MM.1S (cell line): Measurements from ENCODE around the gene COX17.
A peak's percentile ranks its signal among the peaks of the same experiment; 100 is the strongest.

Source experiments
- DNase-seq: peaks from one replicate; pipeline ENCODE4 v3.0.0-alpha.2; 2015
- H2AFZ ChIP-seq: fragments of 300-600 bp; sonication (generic); 2 replicates; pipeline ENCODE4 v1.6.0; 2016; ENCODE audit warnings: antibody characterized with exemption, low read length
- H3F3A ChIP-seq: fragments of 300-600 bp; sonication (generic); 2 replicates; pipeline ENCODE4 v1.6.1; 2016; ENCODE audit warnings: mild to moderate bottlenecking, antibody characterized with exemption, low read length, moderate library complexity, mixed read lengths; ENCODE audit not compliant: insufficient read depth
- H3K27ac ChIP-seq: fragments of 300-600 bp; sonication (generic); 2 replicates; pipeline ENCODE4 v1.5.1; 2016; ENCODE audit warnings: mild to moderate bottlenecking, low read length
- H3K27me3 ChIP-seq: fragments of 300-600 bp; sonication (generic); replicated peaks from 2 replicates; pipeline ENCODE4 v1.6.0; 2016; ENCODE audit warnings: low read length; ENCODE audit not compliant: insufficient read depth
- H3K36me3 ChIP-seq: fragments of 300-600 bp; sonication (generic); replicated peaks from 2 replicates; pipeline ENCODE4 v1.6.1; 2016; ENCODE audit warnings: mild to moderate bottlenecking, low read length, mixed read lengths; ENCODE audit not compliant: insufficient read depth
- H3K4me1 ChIP-seq: fragments of 300-600 bp; sonication (generic); 2 replicates; pipeline ENCODE4 v1.6.1; 2016; ENCODE audit warnings: low read length, mixed read lengths
- H3K4me2 ChIP-seq: fragments of 300-600 bp; sonication (generic); 2 replicates; pipeline ENCODE4 v1.6.0; 2016; ENCODE audit warnings: low read depth, low read length
- H3K4me3 ChIP-seq: fragments of 300-600 bp; sonication (generic); 2 replicates; pipeline ENCODE4 v1.5.1; 2016; ENCODE audit warnings: low read length, mixed read lengths
- H3K79me2 ChIP-seq: fragments of 300-600 bp; sonication (generic); 2 replicates; pipeline ENCODE4 v1.6.1; 2016; ENCODE audit warnings: mixed run types, low read length, mixed read lengths
- H3K9ac ChIP-seq: fragments of 300-600 bp; sonication (generic); 2 replicates; pipeline ENCODE4 v1.6.1; 2016; ENCODE audit warnings: low read length, mixed read lengths
- H3K9me2 ChIP-seq: fragments of 300-600 bp; sonication (generic); replicated peaks from 2 replicates; pipeline ENCODE4 v1.6.1; 2016; ENCODE audit warnings: mild to moderate bottlenecking, low read length, mixed read lengths; ENCODE audit not compliant: insufficient read depth
- H3K9me3 ChIP-seq: fragments of 300-600 bp; sonication (generic); replicated peaks from 2 replicates; pipeline ENCODE4 v1.6.1; 2016; ENCODE audit warnings: mild to moderate bottlenecking, low read length, mixed read lengths; ENCODE audit not compliant: insufficient read depth
- H4K20me1 ChIP-seq: fragments of 300-600 bp; sonication (generic); 2 replicates; pipeline ENCODE4 v1.6.1; 2016; ENCODE audit warnings: mild to moderate bottlenecking, low read length, moderate library complexity, mixed read lengths; ENCODE audit not compliant: insufficient read depth
- EZH2 ChIP-seq: fragments of 300-600 bp; sonication (generic); optimal IDR thresholded peaks from 2 replicates; pipeline ENCODE3; 2017; ENCODE audit warnings: low read depth, mild to moderate bottlenecking, antibody characterized with exemption, low read length, mixed read lengths
- EZH2phosphoT487 ChIP-seq: fragments of 300-600 bp; sonication (generic); IDR thresholded peaks from 2 replicates; pipeline ENCODE4 v1.6.1; 2018; ENCODE audit warnings: antibody characterized with exemption, low read length
- TF ChIP-seq, protein P1 (sequence below): fragments of 300-600 bp; sonication (generic); IDR thresholded peaks from 2 replicates; pipeline ENCODE4 v1.5.1; 2016; ENCODE audit warnings: antibody characterized with exemption, low read length, mixed read lengths

Gene COX17

DNA sequence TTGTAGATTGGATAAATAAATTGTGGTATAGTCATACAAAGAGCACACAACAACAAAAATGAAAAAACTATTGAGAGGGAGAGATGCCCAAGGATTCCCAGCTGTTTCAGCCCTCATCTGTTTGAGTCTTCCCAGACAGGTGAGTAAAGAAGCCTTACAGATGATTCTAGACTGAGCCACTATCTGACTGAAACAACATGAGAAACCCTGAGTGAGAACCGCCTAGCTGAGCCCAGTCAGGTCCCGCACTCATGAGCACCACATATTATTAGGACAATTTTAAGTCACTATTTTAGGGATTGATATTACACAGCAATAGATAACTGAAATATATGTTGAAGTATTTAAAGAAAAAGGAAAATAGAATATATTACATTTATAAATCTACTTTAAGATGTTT is 35.8 kb downstream of the COX17 start:
- Histone ChIP-seq H3K4me3 (no peak overlapping the region), H3K9me2 (no peaks in the 10 kb centered on the region), H4K20me1 (no peaks in the 10 kb centered on the region), H3K79me2 (no peaks in the 10 kb centered on the region), H3F3A (peaks cover 24% of the 10 kb centered on the region), H3K36me3 (no peaks in the 10 kb centered on the region), H3K27me3 (no peaks in the 10 kb centered on the region), H3K4me1 (peaks cover 55% of the 10 kb centered on the region), H3K9me3 (no peaks in the 10 kb centered on the region), H3K9ac (no peak overlapping the region), H3K4me2 (no peak overlapping the region), H3K27ac (no peak overlapping the region), H2AFZ (no peak overlapping the region)
- no peak for DNase-seq
- TF ChIP-seq, protein P1, sequence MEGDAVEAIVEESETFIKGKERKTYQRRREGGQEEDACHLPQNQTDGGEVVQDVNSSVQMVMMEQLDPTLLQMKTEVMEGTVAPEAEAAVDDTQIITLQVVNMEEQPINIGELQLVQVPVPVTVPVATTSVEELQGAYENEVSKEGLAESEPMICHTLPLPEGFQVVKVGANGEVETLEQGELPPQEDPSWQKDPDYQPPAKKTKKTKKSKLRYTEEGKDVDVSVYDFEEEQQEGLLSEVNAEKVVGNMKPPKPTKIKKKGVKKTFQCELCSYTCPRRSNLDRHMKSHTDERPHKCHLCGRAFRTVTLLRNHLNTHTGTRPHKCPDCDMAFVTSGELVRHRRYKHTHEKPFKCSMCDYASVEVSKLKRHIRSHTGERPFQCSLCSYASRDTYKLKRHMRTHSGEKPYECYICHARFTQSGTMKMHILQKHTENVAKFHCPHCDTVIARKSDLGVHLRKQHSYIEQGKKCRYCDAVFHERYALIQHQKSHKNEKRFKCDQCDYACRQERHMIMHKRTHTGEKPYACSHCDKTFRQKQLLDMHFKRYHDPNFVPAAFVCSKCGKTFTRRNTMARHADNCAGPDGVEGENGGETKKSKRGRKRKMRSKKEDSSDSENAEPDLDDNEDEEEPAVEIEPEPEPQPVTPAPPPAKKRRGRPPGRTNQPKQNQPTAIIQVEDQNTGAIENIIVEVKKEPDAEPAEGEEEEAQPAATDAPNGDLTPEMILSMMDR = no peak
- TF ChIP-seq EZH2phosphoT487 = no peak
- TF ChIP-seq EZH2 = no peak

DNA sequence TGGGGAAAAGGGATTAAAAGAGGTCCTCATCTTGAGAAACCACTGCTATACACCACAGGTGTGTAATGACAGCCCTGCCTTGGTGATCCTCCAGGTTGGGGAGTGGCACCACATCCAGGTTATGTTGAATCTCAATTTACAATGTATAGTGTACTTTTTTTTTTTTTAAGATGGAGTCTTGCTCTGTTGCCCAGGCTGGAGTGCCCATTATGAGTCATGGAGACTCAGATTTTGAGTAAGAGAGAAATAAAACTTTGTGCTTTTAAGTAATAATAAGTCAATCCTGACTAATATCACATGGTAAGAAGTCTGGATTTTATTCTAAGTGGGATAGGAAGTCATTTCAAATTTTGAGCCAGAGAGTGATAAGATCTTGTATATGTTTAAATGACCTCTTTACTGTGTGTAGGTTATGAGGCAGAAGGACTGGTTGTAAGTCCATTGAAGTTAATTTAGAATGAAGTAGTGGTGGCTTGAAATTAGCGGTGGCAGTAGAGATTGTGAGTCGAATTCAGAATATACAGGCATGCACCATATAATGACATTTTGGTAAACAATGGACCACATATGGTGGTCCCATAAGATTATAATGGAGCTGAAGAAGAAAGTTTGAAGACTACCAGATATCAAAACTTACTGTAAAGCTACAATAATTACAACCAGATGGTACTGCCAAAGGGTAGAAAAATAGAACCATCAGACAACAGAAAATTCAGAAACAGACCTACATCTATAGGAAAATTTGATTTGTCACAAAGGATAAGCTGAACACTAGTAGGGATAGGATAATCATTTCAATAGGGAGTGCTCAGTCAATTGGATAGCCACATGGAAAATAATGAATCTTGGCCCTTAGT is 37.5 kb downstream of the COX17 start:
- Histone ChIP-seq H3K36me3 (no peaks in the 10 kb centered on the region), H3K4me3 (peak overlapping the region; percentile 2; the same call in 1 of the 2 replicates), H2AFZ (0 out of 2 replicates have a peak overlapping the region, but pooled peaks have one; percentile 24), H3K27ac (peak overlapping the region; percentile 93), H4K20me1 (no peaks in the 10 kb centered on the region), H3K27me3 (no peaks in the 10 kb centered on the region), H3K9me3 (no peaks in the 10 kb centered on the region), H3K79me2 (no peaks in the 10 kb centered on the region), H3K9ac (peak overlapping the region; percentile 49), H3K4me2 (peak overlapping the region; percentile 69), H3F3A (peaks cover 24% of the 10 kb centered on the region), H3K9me2 (no peaks in the 10 kb centered on the region), H3K4me1 (peaks cover 62% of the 10 kb centered on the region)
- peak; percentile 35 for DNase-seq
- no peak for TF ChIP-seq EZH2phosphoT487
- TF ChIP-seq EZH2 = no peak
- TF ChIP-seq, protein P1 = no peak

DNA sequence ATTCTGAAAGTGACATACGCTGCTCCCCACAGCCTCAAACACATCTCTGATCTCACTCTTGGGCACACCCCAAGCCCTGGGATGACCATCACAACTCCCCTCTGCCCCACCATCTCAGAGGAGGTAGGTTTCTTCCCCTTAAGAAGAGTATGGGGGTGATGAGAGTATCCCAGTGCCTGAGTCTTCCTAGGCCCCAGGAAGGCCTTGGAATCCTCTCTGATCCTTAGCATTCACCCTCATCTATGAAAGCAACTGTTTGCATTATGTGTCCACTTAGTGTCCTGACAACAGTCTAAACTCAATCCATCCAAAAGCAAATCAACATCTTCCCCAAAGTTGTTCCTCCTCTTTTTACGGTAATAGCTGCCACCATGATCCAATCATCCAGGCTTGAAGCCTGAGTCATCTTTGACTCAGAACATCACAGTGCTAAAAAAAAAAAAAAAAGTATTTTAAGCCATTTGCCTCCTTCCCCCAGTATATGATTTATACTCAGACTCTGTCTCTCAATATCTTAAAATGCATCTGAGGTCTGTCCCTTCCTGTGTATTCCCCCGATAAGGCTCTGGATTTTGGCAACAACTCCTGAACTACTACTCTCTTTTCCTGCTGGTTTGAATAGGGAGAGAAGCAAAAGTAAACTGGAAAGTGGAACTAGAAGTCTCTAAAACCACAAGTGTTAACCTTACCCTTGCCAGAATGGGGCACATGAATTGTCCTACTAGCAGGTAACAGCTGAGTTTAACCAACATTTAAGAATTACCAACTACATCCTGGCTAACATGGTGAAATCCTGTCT is 39.3 kb downstream of the COX17 start:
- Histone ChIP-seq H3K36me3 (no peaks in the 10 kb centered on the region), H3K4me3 (peak overlapping the region; percentile 48), H3K9ac (peak overlapping the region; percentile 84), H3K9me2 (no peaks in the 10 kb centered on the region), H3K27me3 (no peaks in the 10 kb centered on the region), H3K9me3 (no peaks in the 10 kb centered on the region), H3F3A (peaks cover 22% of the 10 kb centered on the region), H3K4me2 (peak overlapping the region; percentile 69), H2AFZ (peak overlapping the region; percentile 32), H3K79me2 (no peaks in the 10 kb centered on the region), H3K27ac (peak overlapping the region; percentile 93), H4K20me1 (no peaks in the 10 kb centered on the region), H3K4me1 (peaks cover 52% of the 10 kb centered on the region)
- no peak for TF ChIP-seq EZH2
- TF ChIP-seq EZH2phosphoT487 = no peak
- TF ChIP-seq, protein P1 = no peak
- peak; percentile 72 for DNase-seq
